SK-N-SH treated with all-trans-retinoic acid at 6 μM for 48 hours (cell line): ENCODE results near the gene MRPS6.

Experiments used
- ATAC-seq: fragments of 200-7000 bp; cut with Tn5 transposase; 3 replicates; pipeline ENCODE4 v1.9.1; 2020; ENCODE audit warnings: mild to moderate bottlenecking, moderate library complexity
- ARNTL ChIP-seq: fragments of 450-650 bp; formaldehyde crosslinking; IDR thresholded peaks from 2 replicates; pipeline ENCODE4 v1.5.0; 2020; ENCODE audit warnings: low read depth, mild to moderate bottlenecking, moderate library complexity, borderline replicate concordance
- CREB5 ChIP-seq: fragments of 250-450 bp; sonication (Bioruptor Pico); IDR thresholded peaks from 2 replicates; pipeline ENCODE4 v1.5.1; 2020; ENCODE audit warnings: low read depth, mild to moderate bottlenecking, moderate library complexity
- CSDC2 ChIP-seq: fragments of 250-450 bp; sonication (Bioruptor Pico); IDR thresholded peaks from 2 replicates; pipeline ENCODE4 v1.5.0; 2020; ENCODE audit warnings: mild to moderate bottlenecking, moderate library complexity
- CSRNP3 ChIP-seq: fragments of 250-450 bp; sonication (Bioruptor Pico); IDR thresholded peaks from 2 replicates; pipeline ENCODE4 v1.5.1; 2021; ENCODE audit warnings: mild to moderate bottlenecking, moderate library complexity
- ESRRG ChIP-seq: fragments of 250-450 bp; sonication (Bioruptor Pico); IDR thresholded peaks from 2 replicates; pipeline ENCODE4 v1.6.1; 2021; ENCODE audit warnings: mild to moderate bottlenecking
- GLIS3 ChIP-seq: fragments of 250-450 bp; sonication (Bioruptor Pico); IDR thresholded peaks from 2 replicates; pipeline ENCODE4 v1.5.0; 2020; ENCODE audit warnings: mild to moderate bottlenecking, moderate library complexity
- ISL1 ChIP-seq: fragments of 250-450 bp; sonication (Bioruptor Pico); IDR thresholded peaks from 2 replicates; pipeline ENCODE4 v2.1.2; 2022; ENCODE audit warnings: mild to moderate bottlenecking, moderate library complexity
- OSR1 ChIP-seq: fragments of 250-450 bp; sonication (Bioruptor Pico); IDR thresholded peaks from 2 replicates; pipeline ENCODE4 v1.8.0; 2022; ENCODE audit warnings: moderate library complexity, mild to moderate bottlenecking, inconsistent platforms
- PPARA ChIP-seq: fragments of 250-450 bp; sonication (Bioruptor Pico); IDR thresholded peaks from 2 replicates; pipeline ENCODE4 v1.5.0; 2020; ENCODE audit warnings: mild to moderate bottlenecking, borderline replicate concordance
- RARB ChIP-seq: fragments of 250-450 bp; sonication (Bioruptor Pico); IDR thresholded peaks from 2 replicates; pipeline ENCODE4 v1.8.0; 2021; ENCODE audit warnings: mild to moderate bottlenecking, moderate library complexity
- SNAI2 ChIP-seq: fragments of 250-450 bp; sonication (Bioruptor Pico); IDR thresholded peaks from 2 replicates; pipeline ENCODE4 v1.5.0; 2020; ENCODE audit warnings: mild to moderate bottlenecking, moderate library complexity
- TCF4 ChIP-seq: fragments of 250-450 bp; sonication (Bioruptor Pico); IDR thresholded peaks from 2 replicates; pipeline ENCODE4 v1.8.0; 2021; ENCODE audit warnings: mild to moderate bottlenecking, moderate library complexity, borderline replicate concordance
- TOX ChIP-seq: fragments of 250-450 bp; sonication (Bioruptor Pico); IDR thresholded peaks from 2 replicates; pipeline ENCODE4 v1.8.0; 2021; ENCODE audit warnings: mild to moderate bottlenecking, moderate library complexity, borderline replicate concordance
- ZFP3 ChIP-seq: fragments of 250-450 bp; sonication (Bioruptor Pico); IDR thresholded peaks from 2 replicates; pipeline ENCODE4 v1.5.0; 2020; ENCODE audit warnings: mild to moderate bottlenecking, moderate library complexity
- ZFP30 ChIP-seq: fragments of 450-650 bp; formaldehyde crosslinking; IDR thresholded peaks from 2 replicates; pipeline ENCODE4 v1.5.0; 2022; ENCODE audit warnings: mild to moderate bottlenecking, moderate library complexity
- ZNF565 ChIP-seq: fragments of 450-650 bp; formaldehyde crosslinking; conservative IDR thresholded peaks from 2 replicates; pipeline ENCODE4 v1.5.0; 2020; ENCODE audit warnings: low read depth, mild to moderate bottlenecking, moderate library complexity
- ZNF70 ChIP-seq: fragments of 450-650 bp; formaldehyde crosslinking; IDR thresholded peaks from 2 replicates; pipeline ENCODE4 v1.5.0; 2020; ENCODE audit warnings: mild to moderate bottlenecking, moderate library complexity
- ZNF8 ChIP-seq: fragments of 450-650 bp; formaldehyde crosslinking; IDR thresholded peaks from 2 replicates; pipeline ENCODE4 v1.5.0; 2020; ENCODE audit warnings: mild to moderate bottlenecking, moderate library complexity
- TF ChIP-seq, protein P1 (sequence below): fragments of 250-450 bp; sonication (Bioruptor Pico); IDR thresholded peaks from 2 replicates; pipeline ENCODE4 v1.8.0; 2020; ENCODE audit warnings: mild to moderate bottlenecking, moderate library complexity, borderline replicate concordance

MRPS6 gene

GRCh38 chr21:34128124-34128523, 54.7 kb downstream of the MRPS6 start:
- ATAC-seq, result no peak
- TF ChIP-seq ZFP3 (CRISPR knock-in tag) (no peak), TOX (CRISPR knock-in tag) (no peak), ZNF70 (CRISPR knock-in tag) (no peak), GLIS3 (CRISPR knock-in tag) (no peak), PPARA (CRISPR knock-in tag) (no peak), CSDC2 (no peak), ARNTL (CRISPR knock-in tag) (no peak), OSR1 (CRISPR knock-in tag) (no peak)
- TF ChIP-seq, protein P1, sequence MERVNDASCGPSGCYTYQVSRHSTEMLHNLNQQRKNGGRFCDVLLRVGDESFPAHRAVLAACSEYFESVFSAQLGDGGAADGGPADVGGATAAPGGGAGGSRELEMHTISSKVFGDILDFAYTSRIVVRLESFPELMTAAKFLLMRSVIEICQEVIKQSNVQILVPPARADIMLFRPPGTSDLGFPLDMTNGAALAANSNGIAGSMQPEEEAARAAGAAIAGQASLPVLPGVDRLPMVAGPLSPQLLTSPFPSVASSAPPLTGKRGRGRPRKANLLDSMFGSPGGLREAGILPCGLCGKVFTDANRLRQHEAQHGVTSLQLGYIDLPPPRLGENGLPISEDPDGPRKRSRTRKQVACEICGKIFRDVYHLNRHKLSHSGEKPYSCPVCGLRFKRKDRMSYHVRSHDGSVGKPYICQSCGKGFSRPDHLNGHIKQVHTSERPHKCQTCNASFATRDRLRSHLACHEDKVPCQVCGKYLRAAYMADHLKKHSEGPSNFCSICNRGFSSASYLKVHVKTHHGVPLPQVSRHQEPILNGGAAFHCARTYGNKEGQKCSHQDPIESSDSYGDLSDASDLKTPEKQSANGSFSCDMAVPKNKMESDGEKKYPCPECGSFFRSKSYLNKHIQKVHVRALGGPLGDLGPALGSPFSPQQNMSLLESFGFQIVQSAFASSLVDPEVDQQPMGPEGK (CRISPR knock-in tag), result no peak

DNA sequence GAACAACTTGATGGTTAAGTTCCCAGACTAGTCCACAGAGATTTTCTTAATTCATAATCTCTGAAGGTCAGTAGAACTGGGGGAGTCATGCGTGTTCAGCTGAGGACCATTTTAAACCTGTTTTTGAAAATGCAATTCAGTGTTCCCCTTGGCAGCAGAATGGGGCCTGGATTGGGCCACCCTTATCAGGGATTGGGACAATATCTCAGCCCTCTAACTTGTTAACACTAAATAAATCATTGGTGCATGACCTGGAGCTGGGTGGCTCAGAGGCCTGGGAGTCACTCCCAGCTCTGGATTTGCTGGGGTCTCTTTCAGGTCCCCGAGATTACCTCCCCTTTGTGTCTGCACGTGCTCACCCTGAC, 55.3 kb downstream of the MRPS6 start:
- no peak for ATAC-seq
- TF ChIP-seq ZFP30 (CRISPR knock-in tag) (no peak), ZFP3 (CRISPR knock-in tag) (no peak), RARB (no peak), ESRRG (CRISPR knock-in tag) (no peak), ZNF565 (CRISPR knock-in tag) (no peak), SNAI2 (CRISPR knock-in tag) (no peak), ZNF70 (CRISPR knock-in tag) (no peak), CREB5 (CRISPR knock-in tag) (no peak), GLIS3 (CRISPR knock-in tag) (no peak), TCF4 (CRISPR knock-in tag) (no peak), ISL1 (no peak), PPARA (CRISPR knock-in tag) (no peak), OSR1 (CRISPR knock-in tag) (no peak), ARNTL (CRISPR knock-in tag) (no peak), ZNF8 (CRISPR knock-in tag) (no peak), CSRNP3 (CRISPR knock-in tag) (no peak), TOX (CRISPR knock-in tag) (no peak)
- TF ChIP-seq, protein P1 (CRISPR knock-in tag), result no peak

GRCh38 chr21:34129039-34129891, 55.9 kb downstream of the MRPS6 start:
- peak; percentile 97 for ATAC-seq
- TF ChIP-seq GLIS3 (CRISPR knock-in tag), result no peak
- no peak for TF ChIP-seq ZFP30 (CRISPR knock-in tag)
- TF ChIP-seq ZNF8 (CRISPR knock-in tag), result no peak
- no peak for TF ChIP-seq RARB
- TF ChIP-seq, protein P1 (CRISPR knock-in tag), result no peak
- TF ChIP-seq ZFP3 (CRISPR knock-in tag), result peak; percentile 85
- TF ChIP-seq, all 23 proteins: peak for 1
